OCI-LY1 (cell line): ENCODE results near the gene SMAD9.

ENCODE experiments used
- H2AFZ ChIP-seq: fragments of 200-600 bp; sonication (generic), shearing (Covaris generic); 2 replicates; pipeline ENCODE4 v1.6.0; 2014; ENCODE audit warnings: antibody characterized with exemption, mild to moderate bottlenecking, low read length
- H3F3A ChIP-seq: fragments of 200-600 bp; sonication (generic), shearing (Covaris generic); 2 replicates; pipeline ENCODE4 v1.6.0; 2014; ENCODE audit warnings: mild to moderate bottlenecking, antibody characterized with exemption, low read length, moderate library complexity; ENCODE audit not compliant: insufficient read depth
- H3K27ac ChIP-seq: fragments of 200-600 bp; sonication (generic); 2 replicates; pipeline ENCODE4 v1.5.1; 2014; ENCODE audit warnings: low read length, mixed run types, mild to moderate bottlenecking, low read depth; ENCODE audit not compliant: poor library complexity, severe bottlenecking
- H3K27me3 ChIP-seq: fragments of 200-600 bp; sonication (generic); 2 replicates; pipeline ENCODE4 v1.6.0; 2014; ENCODE audit warnings: antibody characterized with exemption, mild to moderate bottlenecking, low read length, moderate library complexity; ENCODE audit not compliant: insufficient read depth
- H3K36me3 ChIP-seq: fragments of 200-600 bp; sonication (generic); 2 replicates; pipeline ENCODE4 v1.6.1; 2014; ENCODE audit warnings: mild to moderate bottlenecking, antibody characterized with exemption, low read length, moderate library complexity, mixed read lengths; ENCODE audit not compliant: insufficient read depth
- H3K4me1 ChIP-seq: fragments of 200-600 bp; sonication (generic); 2 replicates; pipeline ENCODE4 v1.5.1; 2014; ENCODE audit warnings: mild to moderate bottlenecking, low read length, moderate library complexity; ENCODE audit not compliant: insufficient read depth, severe bottlenecking
- H3K4me2 ChIP-seq: fragments of 200-600 bp; sonication (generic), shearing (Covaris generic); 2 replicates; pipeline ENCODE4 v1.6.1; 2014; ENCODE audit warnings: low read length
- H3K4me3 ChIP-seq: fragments of 200-600 bp; sonication (generic); 2 replicates; pipeline ENCODE4 v1.5.1; 2014; ENCODE audit warnings: low read length, low read depth, mild to moderate bottlenecking, mixed read lengths; ENCODE audit not compliant: poor library complexity, severe bottlenecking
- H3K79me2 ChIP-seq: fragments of 200-600 bp; shearing (Covaris generic); 2 replicates; pipeline ENCODE4 v1.6.1; 2016; ENCODE audit warnings: mixed run types, low read length, mixed read lengths; ENCODE audit not compliant: insufficient read depth
- H3K9ac ChIP-seq: fragments of 200-600 bp; sonication (generic), shearing (Covaris generic); 2 replicates; pipeline ENCODE4 v1.6.1; 2014; ENCODE audit warnings: mild to moderate bottlenecking, low read length, mixed read lengths
- H3K9me2 ChIP-seq: fragments of 200-600 bp; sonication (generic), shearing (Covaris generic); 2 replicates; pipeline ENCODE4 v1.6.1; 2014; ENCODE audit warnings: low read depth, mild to moderate bottlenecking, low read length, mixed read lengths
- H3K9me3 ChIP-seq: fragments of 200-600 bp; shearing (Covaris generic); 2 replicates; pipeline ENCODE4 v1.6.1; 2014; ENCODE audit warnings: low read length, mixed read lengths
- H4K20me1 ChIP-seq: fragments of 200-600 bp; sonication (generic), shearing (Covaris generic); 2 replicates; pipeline ENCODE4 v1.6.0; 2016; ENCODE audit warnings: mild to moderate bottlenecking, low read length; ENCODE audit not compliant: insufficient read depth
- CTCF ChIP-seq: fragments of 200-600 bp; sonication (generic), shearing (Covaris generic); IDR thresholded peaks from 2 replicates; pipeline ENCODE4 v1.5.1; 2017; ENCODE audit warnings: mild to moderate bottlenecking, antibody characterized with exemption, low read length, moderate library complexity, mixed read lengths
- EZH2 ChIP-seq: fragments of 200-600 bp; sonication (generic), shearing (Covaris generic); IDR thresholded peaks from 2 replicates; pipeline ENCODE4 v1.8.0; 2017; ENCODE audit warnings: borderline replicate concordance, mixed run types, mild to moderate bottlenecking, antibody characterized with exemption, low read length, moderate library complexity, mixed read lengths

The SMAD9 gene

GRCh38 chr13:36857253-36857652 lies 62.8 kb downstream of the SMAD9 start:
- H3K4me2 ChIP-seq, result no peak overlapping the region

GRCh38 chr13:36850790-36851438 lies 69.1 kb downstream of the SMAD9 start:
- no peak for TF ChIP-seq EZH2
- peak; percentile 39 for TF ChIP-seq CTCF
- H3K9me2 ChIP-seq, result no peaks in the 10 kb centered on the region
- no peaks in the 10 kb centered on the region for H3K36me3 ChIP-seq
- no peaks in the 10 kb centered on the region for H4K20me1 ChIP-seq
- H3K4me2 ChIP-seq, result no peak overlapping the region
- no peak overlapping the region for H3K9ac ChIP-seq
- no peak overlapping the region for H3K4me3 ChIP-seq
- H3K79me2 ChIP-seq, result no peaks in the 10 kb centered on the region
- no peak overlapping the region for H2AFZ ChIP-seq
- no peaks in the 10 kb centered on the region for H3K4me1 ChIP-seq
- no peaks in the 10 kb centered on the region for H3K9me3 ChIP-seq
- no peak overlapping the region for H3K27ac ChIP-seq
- H3K27me3 ChIP-seq, result no peaks in the 10 kb centered on the region
- H3F3A ChIP-seq, result no peaks in the 10 kb centered on the region

More at GRCh38 chr13:36857253-36857652, 62.8 kb downstream of the SMAD9 start:
- Histone ChIP-seq H3K4me3 (no peak overlapping the region), H3K79me2 (no peaks in the 10 kb centered on the region), H3K4me1 (no peaks in the 10 kb centered on the region), H3K27me3 (no peaks in the 10 kb centered on the region), H2AFZ (no peak overlapping the region), H4K20me1 (no peaks in the 10 kb centered on the region), H3F3A (no peaks in the 10 kb centered on the region), H3K27ac (no peak overlapping the region), H3K9ac (no peak overlapping the region), H3K36me3 (no peaks in the 10 kb centered on the region), H3K9me3 (no peaks in the 10 kb centered on the region), H3K9me2 (no peaks in the 10 kb centered on the region)
- no peak for TF ChIP-seq EZH2
- TF ChIP-seq CTCF, result no peak

GRCh38 chr13:36848199-36848982 lies 71.6 kb downstream of the SMAD9 start:
- Histone ChIP-seq H3K27me3 (no peaks in the 10 kb centered on the region), H3K9me2 (no peaks in the 10 kb centered on the region), H3F3A (no peaks in the 10 kb centered on the region), H4K20me1 (no peaks in the 10 kb centered on the region), H3K27ac (no peak overlapping the region), H3K4me2 (no peak overlapping the region), H3K4me3 (no peak overlapping the region), H2AFZ (no peak overlapping the region), H3K79me2 (no peaks in the 10 kb centered on the region), H3K9ac (no peak overlapping the region), H3K9me3 (no peaks in the 10 kb centered on the region), H3K36me3 (no peaks in the 10 kb centered on the region), H3K4me1 (no peaks in the 10 kb centered on the region)
- no peak for TF ChIP-seq EZH2
- TF ChIP-seq CTCF, result peak; percentile 12; the same call in 1 of the 2 replicates
